Choroid plexus epithelial cell (primary cell): ENCODE measurements around the gene MYO1D.
A peak's percentile ranks its signal among the peaks of the same experiment; 100 is the strongest.

Experiments used
- DNase-seq: peaks from one replicate; pipeline ENCODE4 v3.0.0-alpha.2; 2010; ENCODE audit warnings: low read depth
- H3K4me3 ChIP-seq: 2 replicates; pipeline ENCODE4 v1.5.1; 2011; ENCODE audit warnings: low read depth, mild to moderate bottlenecking, control low read depth, low read length, moderate library complexity
- TF ChIP-seq, protein P1 (sequence below): conservative IDR thresholded peaks from 2 replicates; pipeline ENCODE4 v1.5.1; 2011; ENCODE audit warnings: low read depth, mild to moderate bottlenecking, control low read depth, inconsistent platforms, low read length, moderate library complexity

MYO1D gene

DNA sequence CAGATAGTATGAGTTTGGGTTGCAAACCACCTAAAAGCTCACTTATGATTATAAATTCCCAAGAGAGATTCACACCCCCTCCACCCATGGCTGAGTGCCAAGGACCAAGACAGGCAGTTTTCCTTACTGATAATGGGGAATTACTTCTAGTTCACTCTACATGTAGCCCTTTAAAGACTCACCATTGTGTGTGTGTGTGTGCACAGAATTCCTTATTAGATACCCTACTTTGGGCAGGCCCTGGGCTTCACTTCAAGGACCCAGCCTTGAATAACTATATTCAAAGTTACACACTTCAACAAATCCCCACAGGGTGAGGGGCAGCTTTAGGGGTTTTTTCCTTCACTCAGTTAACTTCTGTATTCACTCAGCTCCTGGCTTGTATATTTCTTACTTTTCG lies 143.5 kb downstream of the MYO1D start:
- TF ChIP-seq, protein P1, sequence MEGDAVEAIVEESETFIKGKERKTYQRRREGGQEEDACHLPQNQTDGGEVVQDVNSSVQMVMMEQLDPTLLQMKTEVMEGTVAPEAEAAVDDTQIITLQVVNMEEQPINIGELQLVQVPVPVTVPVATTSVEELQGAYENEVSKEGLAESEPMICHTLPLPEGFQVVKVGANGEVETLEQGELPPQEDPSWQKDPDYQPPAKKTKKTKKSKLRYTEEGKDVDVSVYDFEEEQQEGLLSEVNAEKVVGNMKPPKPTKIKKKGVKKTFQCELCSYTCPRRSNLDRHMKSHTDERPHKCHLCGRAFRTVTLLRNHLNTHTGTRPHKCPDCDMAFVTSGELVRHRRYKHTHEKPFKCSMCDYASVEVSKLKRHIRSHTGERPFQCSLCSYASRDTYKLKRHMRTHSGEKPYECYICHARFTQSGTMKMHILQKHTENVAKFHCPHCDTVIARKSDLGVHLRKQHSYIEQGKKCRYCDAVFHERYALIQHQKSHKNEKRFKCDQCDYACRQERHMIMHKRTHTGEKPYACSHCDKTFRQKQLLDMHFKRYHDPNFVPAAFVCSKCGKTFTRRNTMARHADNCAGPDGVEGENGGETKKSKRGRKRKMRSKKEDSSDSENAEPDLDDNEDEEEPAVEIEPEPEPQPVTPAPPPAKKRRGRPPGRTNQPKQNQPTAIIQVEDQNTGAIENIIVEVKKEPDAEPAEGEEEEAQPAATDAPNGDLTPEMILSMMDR = no peak
- no peak for DNase-seq
- no peak overlapping the region for H3K4me3 ChIP-seq

DNA sequence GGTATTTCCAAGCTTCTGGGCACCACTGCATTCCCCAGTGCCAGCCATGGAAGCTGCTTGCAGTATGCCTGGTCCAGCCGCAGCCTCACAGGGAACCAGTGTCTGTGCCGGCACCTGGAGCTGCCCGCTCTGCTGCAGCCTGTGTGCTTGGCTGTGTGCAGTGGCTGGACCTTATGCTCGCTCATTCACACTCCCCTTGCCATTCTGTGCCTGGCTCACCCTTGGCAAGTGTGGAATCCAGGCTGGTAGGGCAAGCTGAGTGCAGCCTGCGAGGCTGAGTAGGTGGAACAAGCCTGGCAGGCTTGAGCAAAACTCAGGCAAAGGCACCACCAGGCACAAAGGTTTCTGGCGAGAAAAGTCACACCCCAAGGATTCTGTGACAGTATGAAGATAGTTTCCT lies 144.0 kb downstream of the MYO1D start:
- H3K4me3 ChIP-seq = no peak overlapping the region
- no peak for DNase-seq
- TF ChIP-seq, protein P1 = no peak

DNA sequence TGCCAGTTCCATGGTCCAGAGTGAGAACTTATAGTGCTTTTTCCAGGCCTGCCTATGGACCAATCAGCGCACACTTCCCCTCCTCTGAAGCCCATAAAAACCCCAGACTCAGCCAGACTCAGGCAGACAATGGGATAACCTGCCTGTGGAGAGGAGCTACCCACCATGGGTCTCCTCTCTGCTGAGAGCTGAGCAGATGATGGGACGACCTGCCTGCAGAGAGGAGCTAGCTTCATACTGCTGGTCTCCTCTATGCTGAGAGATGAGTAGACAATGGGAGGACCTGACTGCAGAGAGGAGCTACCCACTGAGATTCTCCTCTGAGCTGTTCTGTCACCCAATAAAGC lies 144.7 kb downstream of the MYO1D start:
- TF ChIP-seq, protein P1 = no peak
- no peak overlapping the region for H3K4me3 ChIP-seq
- DNase-seq = no peak

DNA sequence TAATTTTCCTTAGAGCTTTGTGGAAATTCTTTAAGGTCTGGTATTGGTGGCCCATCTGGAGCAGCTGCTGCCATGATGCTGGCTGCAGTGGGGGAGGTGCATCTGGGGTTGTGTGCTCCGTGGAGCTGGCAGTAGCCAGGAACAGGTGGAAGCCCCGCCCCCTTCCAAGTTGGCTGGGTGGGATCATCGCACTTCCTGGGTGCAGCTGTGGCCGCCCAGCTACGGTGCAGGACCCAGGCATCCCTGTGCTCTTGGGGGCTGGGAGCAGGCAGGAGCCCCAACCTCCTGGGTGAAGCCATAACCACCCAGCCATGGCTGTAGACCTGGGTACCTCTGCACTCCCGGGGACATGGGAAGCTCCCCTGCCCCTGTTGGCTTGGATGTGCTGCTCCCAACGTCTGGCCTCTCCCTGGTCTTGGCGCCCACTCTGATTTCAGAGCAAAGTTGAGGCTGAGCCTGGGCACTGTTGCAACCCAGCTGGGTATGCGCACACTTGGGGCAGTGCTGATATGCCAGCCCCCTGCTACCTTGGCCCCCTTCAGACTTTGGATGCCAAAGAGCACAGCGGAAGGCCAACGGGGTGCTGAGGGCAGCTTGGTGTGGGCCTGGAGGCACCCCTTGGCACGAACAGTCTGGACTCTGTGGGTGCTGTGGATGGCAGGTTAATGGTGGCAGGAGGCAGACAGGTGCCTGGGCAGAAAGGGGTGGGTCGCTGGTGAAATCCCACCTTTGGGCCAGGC lies 145.2 kb downstream of the MYO1D start:
- TF ChIP-seq, protein P1 = no peak
- no peak for DNase-seq
- H3K4me3 ChIP-seq = no peak overlapping the region

DNA sequence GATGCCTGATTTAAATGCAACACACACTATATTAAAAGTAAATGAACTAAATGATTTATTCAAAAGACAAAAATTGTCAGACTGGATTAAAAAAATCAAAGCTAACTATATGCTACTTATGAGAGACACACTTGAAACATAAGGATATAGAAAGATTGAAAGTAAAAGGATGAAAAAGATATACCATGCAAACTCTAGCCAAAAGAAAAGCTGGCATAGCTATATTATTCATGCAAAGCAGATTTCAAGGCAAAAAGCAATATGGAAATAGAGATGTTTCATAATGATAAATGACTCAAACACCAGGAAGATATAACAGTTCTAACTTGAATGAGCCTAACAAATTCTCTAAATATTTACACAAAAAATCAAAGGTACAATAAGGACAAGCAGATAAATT lies 149.2 kb downstream of the MYO1D start:
- no peak overlapping the region for H3K4me3 ChIP-seq
- TF ChIP-seq, protein P1 = no peak

DNA sequence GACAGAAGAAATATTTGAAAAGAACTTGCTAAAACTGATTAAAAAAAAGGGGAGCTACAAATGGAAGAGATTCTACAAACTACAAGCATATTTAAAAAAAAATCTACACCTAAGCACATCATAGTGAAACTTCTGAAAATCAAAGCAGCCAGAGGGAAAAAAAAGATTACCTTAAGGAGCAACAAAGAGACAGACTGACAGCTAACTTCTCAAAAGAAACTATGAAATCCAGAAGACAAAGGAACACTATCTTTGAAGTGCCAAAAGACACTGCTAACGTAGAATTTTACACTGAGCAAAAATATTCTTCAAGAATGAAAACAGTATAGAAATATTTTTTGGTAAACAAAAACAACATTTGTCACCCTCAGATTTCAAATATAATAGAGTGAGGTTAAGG lies 151.2 kb downstream of the MYO1D start:
- no peak for DNase-seq
- TF ChIP-seq, protein P1 = no peak

More for the DNA sequence above, 149.2 kb downstream of the MYO1D start:
- DNase-seq = no peak

DNA sequence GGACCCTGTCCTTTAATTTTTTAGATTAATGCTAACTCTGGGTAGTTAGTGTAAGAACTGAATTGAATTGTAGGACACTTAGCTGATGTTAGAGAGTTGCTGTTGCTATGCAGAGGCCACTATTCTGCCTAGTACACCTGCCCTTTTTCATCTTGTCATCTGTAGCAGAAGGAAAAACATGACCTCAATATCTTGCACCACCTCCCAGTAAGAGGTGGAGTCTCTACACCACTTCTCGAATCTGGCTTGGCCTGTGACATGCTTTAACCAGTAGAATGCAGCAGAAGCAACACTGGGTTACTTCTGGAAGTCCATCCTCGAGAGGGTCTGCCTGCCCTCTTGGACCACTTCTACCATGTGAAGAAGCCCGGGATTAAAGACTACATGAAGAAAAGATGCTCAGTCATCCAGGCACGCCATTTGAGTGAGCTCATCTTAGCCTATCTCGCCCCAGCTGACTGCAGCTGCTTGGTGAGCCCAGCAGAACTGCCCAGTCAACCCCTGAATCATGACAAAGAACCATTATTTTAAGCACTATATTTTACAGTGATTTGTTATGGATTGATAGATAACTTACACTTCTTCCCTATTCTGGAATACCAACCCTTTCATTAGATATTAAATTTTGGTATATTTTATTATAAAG lies 153.5 kb downstream of the MYO1D start:
- TF ChIP-seq, protein P1 = no peak
- DNase-seq = peak; percentile 22
- H3K4me3 ChIP-seq = no peak overlapping the region

More for the DNA sequence above, 151.2 kb downstream of the MYO1D start:
- no peak overlapping the region for H3K4me3 ChIP-seq
